ENCODE measurements around the gene TEX261.

TEX261 gene

DNA sequence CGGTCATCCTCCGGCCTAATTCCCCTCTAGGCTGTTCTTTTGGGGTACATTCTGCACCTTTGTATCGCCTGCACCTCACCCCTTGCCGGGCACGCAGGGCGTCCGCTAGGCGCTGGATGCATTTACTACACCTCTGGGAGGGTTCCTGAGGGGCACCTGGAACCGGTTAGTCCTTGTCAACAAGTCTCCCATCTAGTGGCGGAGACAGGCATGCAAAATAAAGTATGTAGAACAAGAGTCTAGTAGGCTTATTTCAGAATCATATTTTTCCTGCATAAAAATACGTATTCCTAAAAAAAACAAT lies 705 bp upstream of the TEX261 start:
- Histone ChIP-seq H3K27me3 (ENCODE audit: insufficient read depth, insufficient read length) (no peaks in the 10 kb centered on the region), H3K9ac (ENCODE audit: insufficient read length, low read depth) (peak overlapping the region; percentile 81), H3K4me1 (ENCODE audit: insufficient read depth, insufficient read length) (no peaks in the 10 kb centered on the region), H3K36me3 (ENCODE audit: insufficient read depth, insufficient read length, low read length) (peaks cover 21% of the 10 kb centered on the region), H3K4me3 (ENCODE audit: insufficient read length, low read depth) (peak overlapping the region; percentile 62), H3K9me3 (ENCODE audit: insufficient read depth, low read length) (no peaks in the 10 kb centered on the region)
- TF ChIP-seq SUZ12 (IDR thresholded peaks at IDR 0.05; ENCODE audit: extremely low read depth, insufficient read depth, insufficient read length) (no peak), ZNF274 (IDR thresholded peaks at IDR 0.05; ENCODE audit: low read depth, low read length) (no peak), YY1 (IDR thresholded peaks at IDR 0.05; ENCODE audit: insufficient read depth, insufficient read length) (no peak)
- DNase-seq (ENCODE audit: low read depth, low spot score): no peak

DNA sequence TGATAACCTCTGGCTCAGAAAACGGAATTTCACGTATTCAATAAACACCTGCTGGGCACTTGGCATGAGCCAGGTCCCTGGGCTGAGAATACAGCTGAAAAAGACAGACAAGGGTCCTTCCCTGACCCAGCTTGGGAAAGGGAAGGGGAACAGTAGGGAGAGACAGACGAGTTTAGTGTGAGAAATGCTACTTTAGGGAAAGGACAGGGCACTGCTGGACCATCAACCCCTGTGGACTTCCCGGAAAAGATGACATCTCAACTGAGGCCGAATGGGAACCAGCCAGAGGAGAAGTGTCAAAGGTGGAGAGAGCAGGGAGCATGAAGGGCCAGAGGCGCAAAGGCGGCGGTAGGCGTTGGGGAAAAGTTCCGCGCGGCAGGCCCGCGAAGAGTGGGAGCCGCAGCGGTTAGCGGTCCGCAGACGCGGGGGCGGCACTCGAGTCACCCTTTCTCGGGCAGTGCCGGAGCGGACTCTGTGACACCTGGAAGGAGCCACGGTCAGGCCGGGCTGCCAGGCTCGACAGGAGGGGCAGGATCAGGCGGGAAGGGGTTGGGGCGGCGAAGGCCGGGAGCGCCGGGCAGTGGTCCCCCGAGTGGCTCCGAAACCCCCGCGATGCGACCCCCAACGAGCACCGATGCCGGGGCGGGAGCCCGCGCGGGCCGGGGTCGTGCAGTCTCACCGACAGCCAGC lies 519 bp downstream of the TEX261 start:
- Histone ChIP-seq H3K27me3 (ENCODE audit: insufficient read depth, insufficient read length) (no peaks in the 10 kb centered on the region), H3K9ac (ENCODE audit: insufficient read length, low read depth) (peak overlapping the region; percentile 96), H3K4me3 (ENCODE audit: insufficient read length, low read depth) (peak overlapping the region; percentile 88), H3K36me3 (ENCODE audit: insufficient read depth, insufficient read length, low read length) (peaks cover 32% of the 10 kb centered on the region), H3K9me3 (ENCODE audit: insufficient read depth, low read length) (no peaks in the 10 kb centered on the region), H3K4me1 (ENCODE audit: insufficient read depth, insufficient read length) (no peaks in the 10 kb centered on the region)
- TF ChIP-seq YY1 (IDR thresholded peaks at IDR 0.05; ENCODE audit: insufficient read depth, insufficient read length): no peak
- TF ChIP-seq ZNF274 (IDR thresholded peaks at IDR 0.05; ENCODE audit: low read depth, low read length): no peak
- DNase-seq (ENCODE audit: low read depth, low spot score): no peak

DNA sequence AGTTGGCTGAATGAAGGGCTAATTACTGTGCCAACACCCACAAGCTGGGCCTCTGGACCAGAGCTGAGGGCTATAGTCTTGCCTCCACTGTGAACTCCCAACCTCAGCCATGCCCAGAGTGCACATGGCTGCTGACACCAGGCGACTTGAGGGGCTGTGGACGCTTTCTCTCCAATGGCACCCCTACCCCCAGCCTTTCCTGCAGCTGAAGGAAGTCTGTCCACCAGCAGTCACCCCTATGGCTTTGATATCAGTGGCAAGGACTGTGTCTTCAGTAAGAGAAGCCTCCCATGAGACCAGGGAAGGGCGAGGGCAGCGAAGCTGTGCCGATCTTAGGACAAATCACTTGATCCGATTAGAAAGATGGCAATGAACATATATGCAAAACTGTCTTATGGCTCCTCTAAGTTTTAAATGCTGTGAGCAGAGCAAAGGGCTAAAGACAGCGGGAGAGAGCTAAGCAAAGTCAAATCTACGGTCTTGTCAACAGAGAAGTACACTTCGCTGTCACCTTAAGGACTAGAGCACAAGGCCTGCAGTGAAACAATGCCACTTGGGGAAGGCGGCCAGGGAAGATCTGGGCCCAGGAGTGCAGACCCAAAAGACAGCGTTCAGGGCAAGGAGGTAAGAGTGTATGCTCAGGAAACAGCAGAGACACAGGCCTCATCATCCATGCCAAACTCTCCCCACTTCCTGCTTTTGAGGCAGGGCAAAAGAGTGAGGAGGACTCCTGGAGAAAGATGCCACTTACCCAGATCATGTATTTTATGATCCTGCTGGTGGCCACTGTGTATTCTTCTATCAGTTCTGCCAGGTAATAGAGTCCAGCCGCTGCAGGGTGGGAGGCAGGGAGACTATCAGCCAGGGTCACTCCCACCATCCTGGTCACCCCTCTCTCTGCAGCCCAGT lies 1.5 kb downstream of the TEX261 start:
- no peaks in the 10 kb centered on the region for H3K9me3 ChIP-seq (ENCODE audit: insufficient read depth, low read length)
- H3K4me1 ChIP-seq (ENCODE audit: insufficient read depth, insufficient read length): no peaks in the 10 kb centered on the region
- H3K4me3 ChIP-seq (ENCODE audit: insufficient read length, low read depth): peak overlapping the region; percentile 3
- peaks cover 40% of the 10 kb centered on the region for H3K36me3 ChIP-seq (ENCODE audit: insufficient read depth, insufficient read length, low read length)
- H3K9ac ChIP-seq (ENCODE audit: insufficient read length, low read depth): peak overlapping the region; percentile 61
- no peak for TF ChIP-seq YY1 (IDR thresholded peaks at IDR 0.05; ENCODE audit: insufficient read depth, insufficient read length)
- TF ChIP-seq SUZ12 (IDR thresholded peaks at IDR 0.05; ENCODE audit: extremely low read depth, insufficient read depth, insufficient read length): no peak
- no peak for TF ChIP-seq ZNF274 (IDR thresholded peaks at IDR 0.05; ENCODE audit: low read depth, low read length)
- H3K27me3 ChIP-seq (ENCODE audit: insufficient read depth, insufficient read length): no peaks in the 10 kb centered on the region
- no peak for DNase-seq (ENCODE audit: low read depth, low spot score)

DNA sequence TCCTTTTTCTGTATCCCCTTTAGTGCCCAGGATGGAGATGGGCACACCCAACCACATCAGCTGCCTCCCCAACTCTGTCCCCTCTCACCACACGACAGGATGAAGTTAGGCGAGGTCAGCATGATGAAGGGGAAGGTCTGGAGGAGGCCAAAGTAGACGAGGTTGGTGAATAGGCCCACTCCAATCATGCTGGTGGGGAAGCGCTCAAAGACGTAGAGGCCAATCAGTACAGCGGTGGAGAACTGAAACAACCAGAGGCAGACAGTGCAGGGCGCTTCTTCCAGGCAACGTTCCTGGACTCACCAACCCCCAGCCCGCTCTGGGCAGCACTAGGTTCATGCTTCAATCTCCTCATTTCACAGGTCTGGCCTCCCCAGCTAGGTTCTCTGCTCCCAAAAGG lies 2.9 kb downstream of the TEX261 start:
- TF ChIP-seq SUZ12 (IDR thresholded peaks at IDR 0.05; ENCODE audit: extremely low read depth, insufficient read depth, insufficient read length) (no peak), YY1 (IDR thresholded peaks at IDR 0.05; ENCODE audit: insufficient read depth, insufficient read length) (no peak), ZNF274 (IDR thresholded peaks at IDR 0.05; ENCODE audit: low read depth, low read length) (no peak)
- no peak overlapping the region for H3K4me3 ChIP-seq (ENCODE audit: insufficient read length, low read depth)

DNA sequence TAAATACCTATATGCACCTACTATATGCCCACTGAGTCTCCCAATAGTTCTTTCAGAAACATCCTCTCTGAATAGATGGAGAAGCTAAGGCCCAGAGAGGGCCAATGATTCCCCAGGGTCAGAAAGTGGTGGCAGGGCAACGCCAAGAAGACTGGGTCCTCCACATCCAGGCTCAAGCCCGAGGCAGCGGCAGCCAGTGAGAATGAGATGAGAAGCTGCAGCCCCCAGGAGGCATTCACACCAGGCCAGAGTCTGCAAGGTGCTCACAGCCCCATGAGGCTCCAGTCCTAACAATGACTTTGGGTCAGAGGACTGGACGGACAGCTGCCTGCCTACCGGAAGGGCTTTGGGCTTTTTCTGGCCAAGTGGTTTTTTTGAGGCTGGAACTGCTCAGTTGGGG lies 3.5 kb downstream of the TEX261 start:
- no peak for DNase-seq (ENCODE audit: low read depth, low spot score)
- no peak overlapping the region for H3K4me3 ChIP-seq (ENCODE audit: insufficient read length, low read depth)
- no peaks in the 10 kb centered on the region for H3K4me1 ChIP-seq (ENCODE audit: insufficient read depth, insufficient read length)
- peaks cover 59% of the 10 kb centered on the region for H3K36me3 ChIP-seq (ENCODE audit: insufficient read depth, insufficient read length, low read length)
- no peak overlapping the region for H3K9ac ChIP-seq (ENCODE audit: insufficient read length, low read depth)
- no peaks in the 10 kb centered on the region for H3K27me3 ChIP-seq (ENCODE audit: insufficient read depth, insufficient read length)
- no peaks in the 10 kb centered on the region for H3K9me3 ChIP-seq (ENCODE audit: insufficient read depth, low read length)
- TF ChIP-seq SUZ12 (IDR thresholded peaks at IDR 0.05; ENCODE audit: extremely low read depth, insufficient read depth, insufficient read length): no peak
- TF ChIP-seq ZNF274 (IDR thresholded peaks at IDR 0.05; ENCODE audit: low read depth, low read length): no peak
- TF ChIP-seq YY1 (IDR thresholded peaks at IDR 0.05; ENCODE audit: insufficient read depth, insufficient read length): no peak

More for the DNA sequence above, 2.9 kb downstream of the TEX261 start:
- H3K27me3 ChIP-seq (ENCODE audit: insufficient read depth, insufficient read length): no peaks in the 10 kb centered on the region
- peaks cover 53% of the 10 kb centered on the region for H3K36me3 ChIP-seq (ENCODE audit: insufficient read depth, insufficient read length, low read length)
- no peaks in the 10 kb centered on the region for H3K9me3 ChIP-seq (ENCODE audit: insufficient read depth, low read length)
- H3K4me1 ChIP-seq (ENCODE audit: insufficient read depth, insufficient read length): no peaks in the 10 kb centered on the region
- no peak overlapping the region for H3K9ac ChIP-seq (ENCODE audit: insufficient read length, low read depth)
- no peak for DNase-seq (ENCODE audit: low read depth, low spot score)

DNA sequence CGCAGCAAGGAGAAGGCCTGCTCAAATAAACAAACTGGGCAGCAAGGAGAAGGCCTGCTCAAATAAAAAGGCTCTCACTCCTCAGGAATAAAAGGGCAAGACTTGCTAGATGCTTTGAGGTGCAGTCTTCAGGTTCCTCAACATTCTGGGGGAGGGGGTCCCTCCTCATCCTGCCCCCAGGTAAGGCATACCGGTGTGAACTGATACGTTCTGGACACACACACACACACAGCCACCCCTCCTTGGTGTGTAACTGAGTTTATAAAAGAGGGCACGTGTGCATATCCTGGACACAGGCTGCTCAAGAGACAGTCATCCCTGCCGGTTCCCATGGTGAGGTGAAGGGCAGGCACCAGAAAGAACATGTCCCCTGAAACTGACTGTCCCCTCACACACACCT lies 4.5 kb downstream of the TEX261 start:
- H3K4me3 ChIP-seq (ENCODE audit: insufficient read length, low read depth): no peak overlapping the region
- H3K4me1 ChIP-seq (ENCODE audit: insufficient read depth, insufficient read length): no peaks in the 10 kb centered on the region
- no peaks in the 10 kb centered on the region for H3K9me3 ChIP-seq (ENCODE audit: insufficient read depth, low read length)
- no peak for DNase-seq (ENCODE audit: low read depth, low spot score)
- H3K27me3 ChIP-seq (ENCODE audit: insufficient read depth, insufficient read length): no peaks in the 10 kb centered on the region
- H3K9ac ChIP-seq (ENCODE audit: insufficient read length, low read depth): no peak overlapping the region
- TF ChIP-seq ZNF274 (IDR thresholded peaks at IDR 0.05; ENCODE audit: low read depth, low read length): no peak
- TF ChIP-seq SUZ12 (IDR thresholded peaks at IDR 0.05; ENCODE audit: extremely low read depth, insufficient read depth, insufficient read length): no peak
- no peak for TF ChIP-seq YY1 (IDR thresholded peaks at IDR 0.05; ENCODE audit: insufficient read depth, insufficient read length)
- H3K36me3 ChIP-seq (ENCODE audit: insufficient read depth, insufficient read length, low read length): peaks cover 67% of the 10 kb centered on the region

All from NT2/D1 (cell line).